Measurements from ENCODE around the gene ARRDC5.

ARRDC5 gene

GRCh38 chr19:4877753-4878490 is 24.8 kb downstream of the ARRDC5 start:
- TF ChIP-seq CTCF (IDR thresholded peaks at IDR 0.05; ENCODE audit: borderline replicate concordance, insufficient read depth, low read depth, low read length) = no peak
- no peak overlapping the region for H3K4me3 ChIP-seq (ENCODE audit: low read depth, low read length)

GRCh38 chr19:4873930-4874329 is 28.8 kb downstream of the ARRDC5 start:
- TF ChIP-seq CTCF (IDR thresholded peaks at IDR 0.05; ENCODE audit: borderline replicate concordance, insufficient read depth, low read depth, low read length) = no peak
- no peak overlapping the region for H3K4me3 ChIP-seq (ENCODE audit: low read depth, low read length)

GRCh38 chr19:4871711-4872110 is 31.0 kb downstream of the ARRDC5 start:
- no peak overlapping the region for H3K4me3 ChIP-seq (ENCODE audit: low read depth, low read length)
- TF ChIP-seq CTCF (IDR thresholded peaks at IDR 0.05; ENCODE audit: borderline replicate concordance, insufficient read depth, low read depth, low read length) = no peak

- H3K4me3 ChIP-seq (ENCODE audit: low read depth, low read length) = no peak overlapping the region
- TF ChIP-seq CTCF (IDR thresholded peaks at IDR 0.05; ENCODE audit: borderline replicate concordance, insufficient read depth, low read depth, low read length) = no peak
Observed at GRCh38 chr19:4870025-4870700, 32.5 kb downstream of the ARRDC5 start.

GRCh38 chr19:4868286-4868834 is 34.3 kb downstream of the ARRDC5 start:
- TF ChIP-seq CTCF (IDR thresholded peaks at IDR 0.05; ENCODE audit: borderline replicate concordance, insufficient read depth, low read depth, low read length) = no peak
- no peak overlapping the region for H3K4me3 ChIP-seq (ENCODE audit: low read depth, low read length)

- no peak for TF ChIP-seq CTCF (IDR thresholded peaks at IDR 0.05; ENCODE audit: borderline replicate concordance, insufficient read depth, low read depth, low read length)
- H3K4me3 ChIP-seq (ENCODE audit: low read depth, low read length) = peak within 1 kb of the TSS; percentile 81
Observed at GRCh38 chr19:4867534-4868285, 35.0 kb downstream of the ARRDC5 start, which contains the start of gene PLIN3. PLIN3 (minus strand) TSS chr19:4867667; CDS start chr19:4861394, 6,273 bp downstream.

Data from GM12875 (cell line).